SHP77 treated with DMSO at 0.1 percent for 48 hours (cell line): ENCODE measurements around the gene KIF22.
"Not testable (repeated sequence)": the region's sequence is repeated elsewhere in the genome, so short reads cannot be mapped to it uniquely, and the experiment has no call there.

ENCODE experiments used
- DNase-seq: peaks from one replicate; lab custom pipeline; 2025; lab: John Stamatoyannopoulos, UW

Gene KIF22

GRCh38 chr16:29790183-29790948, at the start of gene KIF22:
KIF22 (plus strand) TSS chr16:29790751; CDS start chr16:29790760, 9 bp downstream.
- DNase-seq = peak; percentile 98

GRCh38 chr16:29742683-29743275, 47.8 kb upstream of the KIF22 start:
- DNase-seq = no peak

- no peak for DNase-seq
Measured at GRCh38 chr16:29743475-29743826, 47.1 kb upstream of the KIF22 start.

- DNase-seq = no peak
Measured at GRCh38 chr16:29743827-29744531, 46.6 kb upstream of the KIF22 start.

- no peak for DNase-seq
Measured at GRCh38 chr16:29744541-29745101, 45.9 kb upstream of the KIF22 start.

- DNase-seq = no peak
Measured at GRCh38 chr16:29745121-29745852, 45.3 kb upstream of the KIF22 start.

- DNase-seq = no peak
Measured at GRCh38 chr16:29745853-29746345, 44.7 kb upstream of the KIF22 start, which contains the start of gene C16orf54. C16orf54 (minus strand) TSS chr16:29745990; CDS start chr16:29744951, 1,039 bp downstream.

GRCh38 chr16:29746518-29746917, 44.0 kb upstream of the KIF22 start:
- not testable (repeated sequence) for DNase-seq

- no peak for DNase-seq
Measured at GRCh38 chr16:29747947-29748759, 42.4 kb upstream of the KIF22 start.

- DNase-seq = not testable (repeated sequence)
Measured at GRCh38 chr16:29748760-29749149, 41.8 kb upstream of the KIF22 start.

GRCh38 chr16:29753516-29753915, 37.0 kb upstream of the KIF22 start:
- no peak for DNase-seq

- no peak for DNase-seq
Measured at GRCh38 chr16:29756654-29757053, 33.9 kb upstream of the KIF22 start.

- DNase-seq = not testable (repeated sequence)
Measured at GRCh38 chr16:29757086-29757485, 33.5 kb upstream of the KIF22 start.

GRCh38 chr16:29757950-29758466, 32.5 kb upstream of the KIF22 start:
- DNase-seq = no peak

GRCh38 chr16:29760567-29761279, 29.8 kb upstream of the KIF22 start:
- DNase-seq = no peak

GRCh38 chr16:29761280-29761651, 29.3 kb upstream of the KIF22 start:
- not testable (repeated sequence) for DNase-seq

- no peak for DNase-seq
Measured at GRCh38 chr16:29761882-29762281, 28.7 kb upstream of the KIF22 start.

GRCh38 chr16:29763326-29763725, 27.2 kb upstream of the KIF22 start:
- no peak for DNase-seq

- peak; percentile 99 for DNase-seq
Measured at GRCh38 chr16:29765167-29766032, 25.2 kb upstream of the KIF22 start.
